Sigmoid colon (tissue), 4 donors: Measurements from ENCODE around the gene MRPS18B.

Experiments
- EP300 ChIP-seq, 4 donors: sonication (generic); formaldehyde crosslinking; IDR thresholded peaks; one replicate each; pipeline ENCODE4 v1.6.1; 2017; ENCODE audit warnings: antibody characterized with exemption in 4 of 4
- POLR2A ChIP-seq, 2 donors: fragments of 450-650 bp; IDR thresholded peaks; one replicate each; pipeline ENCODE4 v1.6.1; 2016; ENCODE audit warnings: antibody characterized with exemption in 2 of 2, mild to moderate bottlenecking in 2 of 2, moderate library complexity in 2 of 2
- TF ChIP-seq, protein P1 (sequence below), 4 experiments: fragments of 450-650 bp in 3 of 4; fragments of 200-600 bp in 1 of 4; IDR thresholded peaks; one replicate each; pipeline ENCODE4 v1.5.1; 2016 to 2019; ENCODE audit warnings: antibody characterized with exemption in 4 of 4, mild to moderate bottlenecking in 3 of 4, moderate library complexity in 2 of 4

DNA sequence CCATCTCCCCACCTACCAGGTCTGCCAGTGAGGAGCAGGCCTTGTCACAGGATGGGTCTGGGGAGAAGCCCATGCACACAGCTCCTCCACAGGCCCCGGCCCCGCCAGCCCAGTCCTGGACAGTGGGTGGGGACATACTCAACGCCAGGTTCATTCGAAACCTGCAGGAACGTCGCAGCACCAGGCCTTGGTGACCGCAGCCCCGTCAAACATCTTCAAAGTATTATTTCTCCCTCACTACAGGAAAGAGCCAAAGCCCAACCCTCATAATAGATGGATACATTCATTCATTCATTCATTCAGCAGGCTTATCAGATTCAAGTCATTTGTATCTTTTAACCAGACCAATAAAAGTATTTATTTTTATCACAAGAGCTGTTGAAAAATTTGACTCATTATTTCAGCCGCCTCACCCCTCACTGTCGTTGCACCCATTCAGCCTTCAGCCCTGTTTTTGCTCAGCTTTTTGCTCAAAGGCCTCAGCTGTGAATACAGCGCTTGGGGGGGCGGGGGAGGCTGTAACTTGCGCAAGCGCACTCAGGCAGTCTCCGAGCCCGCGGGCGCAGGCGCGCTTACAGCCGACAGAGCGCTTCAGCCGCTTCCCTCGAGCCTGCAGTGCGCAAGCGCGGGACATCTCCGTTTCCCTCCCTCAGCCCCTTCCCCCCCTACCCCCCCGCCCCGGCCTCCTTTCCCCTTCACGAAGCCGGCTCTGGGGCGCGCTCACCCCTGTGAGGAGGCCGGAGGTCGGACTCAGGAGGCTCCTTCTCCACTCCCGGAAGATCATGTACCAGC, 29.0 kb downstream of the MRPS18B start, which contains the start of gene C6orf136:
- TF ChIP-seq, protein P1, sequence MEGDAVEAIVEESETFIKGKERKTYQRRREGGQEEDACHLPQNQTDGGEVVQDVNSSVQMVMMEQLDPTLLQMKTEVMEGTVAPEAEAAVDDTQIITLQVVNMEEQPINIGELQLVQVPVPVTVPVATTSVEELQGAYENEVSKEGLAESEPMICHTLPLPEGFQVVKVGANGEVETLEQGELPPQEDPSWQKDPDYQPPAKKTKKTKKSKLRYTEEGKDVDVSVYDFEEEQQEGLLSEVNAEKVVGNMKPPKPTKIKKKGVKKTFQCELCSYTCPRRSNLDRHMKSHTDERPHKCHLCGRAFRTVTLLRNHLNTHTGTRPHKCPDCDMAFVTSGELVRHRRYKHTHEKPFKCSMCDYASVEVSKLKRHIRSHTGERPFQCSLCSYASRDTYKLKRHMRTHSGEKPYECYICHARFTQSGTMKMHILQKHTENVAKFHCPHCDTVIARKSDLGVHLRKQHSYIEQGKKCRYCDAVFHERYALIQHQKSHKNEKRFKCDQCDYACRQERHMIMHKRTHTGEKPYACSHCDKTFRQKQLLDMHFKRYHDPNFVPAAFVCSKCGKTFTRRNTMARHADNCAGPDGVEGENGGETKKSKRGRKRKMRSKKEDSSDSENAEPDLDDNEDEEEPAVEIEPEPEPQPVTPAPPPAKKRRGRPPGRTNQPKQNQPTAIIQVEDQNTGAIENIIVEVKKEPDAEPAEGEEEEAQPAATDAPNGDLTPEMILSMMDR (IDR thresholded peaks at IDR 0.05) = no peak
- no peak for TF ChIP-seq POLR2A (IDR thresholded peaks at IDR 0.05)
- TF ChIP-seq EP300 (IDR thresholded peaks at IDR 0.05) = no peak
